ENCODE results near the gene GRID2IP.

The GRID2IP gene

DNA sequence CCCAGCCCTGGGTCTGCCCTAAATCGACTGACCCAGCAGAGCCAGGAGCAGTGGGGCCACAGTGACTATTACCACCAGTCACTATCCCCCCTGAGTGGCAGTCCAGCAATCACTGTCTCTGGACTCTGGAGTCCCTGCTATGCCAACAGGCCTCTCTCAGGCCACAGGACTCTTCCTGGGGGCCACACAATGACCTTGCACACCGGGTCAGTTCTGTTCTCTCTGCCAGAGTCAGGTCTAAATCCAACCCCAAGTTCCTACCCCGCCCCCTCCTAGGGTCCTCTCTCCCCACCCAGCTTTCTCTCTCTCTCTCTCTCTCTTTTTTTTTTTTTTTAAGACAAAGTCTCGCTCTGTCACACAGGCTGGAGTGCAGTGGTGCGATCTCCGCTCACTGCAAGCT is 21.6 kb downstream of the GRID2IP start:
- H3K36me3 ChIP-seq (ENCODE audit: control insufficient read depth, low read length) = no peaks in the 10 kb centered on the region
- H3K4me3 ChIP-seq (ENCODE audit: low read length) = no peak overlapping the region
- no peak overlapping the region for H3K4me2 ChIP-seq (ENCODE audit: low read length)
- TF ChIP-seq, protein P1, sequence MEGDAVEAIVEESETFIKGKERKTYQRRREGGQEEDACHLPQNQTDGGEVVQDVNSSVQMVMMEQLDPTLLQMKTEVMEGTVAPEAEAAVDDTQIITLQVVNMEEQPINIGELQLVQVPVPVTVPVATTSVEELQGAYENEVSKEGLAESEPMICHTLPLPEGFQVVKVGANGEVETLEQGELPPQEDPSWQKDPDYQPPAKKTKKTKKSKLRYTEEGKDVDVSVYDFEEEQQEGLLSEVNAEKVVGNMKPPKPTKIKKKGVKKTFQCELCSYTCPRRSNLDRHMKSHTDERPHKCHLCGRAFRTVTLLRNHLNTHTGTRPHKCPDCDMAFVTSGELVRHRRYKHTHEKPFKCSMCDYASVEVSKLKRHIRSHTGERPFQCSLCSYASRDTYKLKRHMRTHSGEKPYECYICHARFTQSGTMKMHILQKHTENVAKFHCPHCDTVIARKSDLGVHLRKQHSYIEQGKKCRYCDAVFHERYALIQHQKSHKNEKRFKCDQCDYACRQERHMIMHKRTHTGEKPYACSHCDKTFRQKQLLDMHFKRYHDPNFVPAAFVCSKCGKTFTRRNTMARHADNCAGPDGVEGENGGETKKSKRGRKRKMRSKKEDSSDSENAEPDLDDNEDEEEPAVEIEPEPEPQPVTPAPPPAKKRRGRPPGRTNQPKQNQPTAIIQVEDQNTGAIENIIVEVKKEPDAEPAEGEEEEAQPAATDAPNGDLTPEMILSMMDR (IDR thresholded peaks at IDR 0.05; ENCODE audit: low read depth, low read length, poor library complexity, severe bottlenecking) = no peak
- TF ChIP-seq EZH2phosphoT487 (IDR thresholded peaks at IDR 0.05; ENCODE audit: borderline replicate concordance, low read length) = no peak
- H3K27ac ChIP-seq (ENCODE audit: low read depth, low read length) = no peak overlapping the region
- no peaks in the 10 kb centered on the region for H3K79me2 ChIP-seq (ENCODE audit: control insufficient read depth, low read length)
- H3K9me2 ChIP-seq (replicated peaks; ENCODE audit: control insufficient read depth, low read length) = no peaks in the 10 kb centered on the region
- H3F3A ChIP-seq (ENCODE audit: control insufficient read depth, insufficient read depth) = no peaks in the 10 kb centered on the region
- H3K4me1 ChIP-seq (ENCODE audit: control insufficient read depth, low read length) = peaks cover 17% of the 10 kb centered on the region
- H4K20me1 ChIP-seq (ENCODE audit: control insufficient read depth, insufficient read depth, low read depth, low read length) = 0 out of 2 replicates have a peak, but pooled peaks cover 9% of the 10 kb centered on the region
- H3K27me3 ChIP-seq (ENCODE audit: control insufficient read depth, low read length) = peaks cover 72% of the 10 kb centered on the region
- H3K9me3 ChIP-seq (ENCODE audit: control insufficient read depth, insufficient read depth, low read length) = no peaks in the 10 kb centered on the region

DNA sequence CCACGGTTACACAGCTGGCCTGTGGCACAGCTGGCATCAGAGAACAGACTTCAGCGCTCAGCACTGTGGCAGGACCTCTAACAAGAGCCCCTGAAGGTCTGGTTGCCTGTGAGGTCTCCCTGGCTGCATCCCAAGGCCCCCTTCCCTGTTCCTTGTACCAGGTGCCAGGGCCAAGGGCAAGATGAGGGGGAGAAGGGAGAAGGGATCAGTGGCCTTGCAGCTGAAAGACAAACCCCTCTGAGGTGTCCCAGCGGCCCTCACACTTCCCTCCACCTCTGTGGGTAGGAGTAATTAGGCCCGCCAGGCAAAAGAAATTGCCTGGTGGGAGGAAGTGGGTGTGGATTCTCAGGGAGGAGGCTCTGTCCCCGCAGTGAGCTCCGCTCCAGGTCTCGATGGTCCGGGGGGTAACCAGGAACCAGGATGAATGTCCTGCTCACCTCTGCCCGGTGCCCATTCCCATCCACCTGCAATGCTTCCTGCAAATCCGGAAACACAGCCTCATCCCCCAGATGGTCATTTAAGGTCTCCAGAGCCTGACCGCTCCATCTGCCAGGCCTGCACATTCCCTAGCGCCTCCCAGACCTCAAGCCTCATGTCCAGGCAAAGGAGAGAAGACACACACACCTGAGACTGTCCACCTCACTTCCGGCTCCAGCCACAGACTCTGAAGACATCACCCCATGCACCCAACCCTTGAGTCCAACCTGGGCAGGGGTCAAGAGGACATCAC is 22.7 kb downstream of the GRID2IP start:
- Histone ChIP-seq H3K4me1 (ENCODE audit: control insufficient read depth, low read length) (peaks cover 17% of the 10 kb centered on the region), H3K9me3 (ENCODE audit: control insufficient read depth, insufficient read depth, low read length) (no peaks in the 10 kb centered on the region), H3K4me2 (ENCODE audit: low read length) (no peak overlapping the region), H3K27ac (ENCODE audit: low read depth, low read length) (no peak overlapping the region), H3K9me2 (replicated peaks; ENCODE audit: control insufficient read depth, low read length) (no peaks in the 10 kb centered on the region), H3K4me3 (ENCODE audit: low read length) (no peak overlapping the region), H3K79me2 (ENCODE audit: control insufficient read depth, low read length) (no peaks in the 10 kb centered on the region), H3K36me3 (ENCODE audit: control insufficient read depth, low read length) (no peaks in the 10 kb centered on the region), H3K27me3 (ENCODE audit: control insufficient read depth, low read length) (peaks cover 63% of the 10 kb centered on the region), H4K20me1 (ENCODE audit: control insufficient read depth, insufficient read depth, low read depth, low read length) (0 out of 2 replicates have a peak, but pooled peaks cover 9% of the 10 kb centered on the region), H3F3A (ENCODE audit: control insufficient read depth, insufficient read depth) (no peaks in the 10 kb centered on the region)
- TF ChIP-seq EZH2phosphoT487 (IDR thresholded peaks at IDR 0.05; ENCODE audit: borderline replicate concordance, low read length) = no peak
- TF ChIP-seq, protein P1 (IDR thresholded peaks at IDR 0.05; ENCODE audit: low read depth, low read length, poor library complexity, severe bottlenecking) = no peak

DNA sequence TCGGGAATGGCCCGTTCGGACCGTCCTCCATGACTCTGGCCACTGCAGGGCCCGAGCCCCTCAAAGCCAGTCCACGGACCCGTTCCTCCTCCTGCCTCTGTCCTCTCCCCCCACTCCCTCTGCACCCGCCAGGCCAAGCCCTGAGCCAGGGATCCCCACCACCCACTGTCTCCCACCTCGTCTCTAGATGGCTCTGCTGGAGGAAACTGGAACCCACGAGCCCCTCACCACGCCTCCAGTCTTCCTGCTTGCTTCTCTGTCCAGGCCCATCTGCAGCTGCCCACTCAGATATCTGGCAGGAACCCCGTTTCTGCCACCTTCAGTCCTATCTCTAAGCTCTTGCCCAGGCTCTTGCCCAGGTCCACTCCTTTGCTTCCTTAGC is 24.3 kb downstream of the GRID2IP start:
- Histone ChIP-seq H3K4me3 (ENCODE audit: low read length) (no peak overlapping the region), H3F3A (ENCODE audit: control insufficient read depth, insufficient read depth) (no peaks in the 10 kb centered on the region), H3K9me3 (ENCODE audit: control insufficient read depth, insufficient read depth, low read length) (no peaks in the 10 kb centered on the region), H3K79me2 (ENCODE audit: control insufficient read depth, low read length) (no peaks in the 10 kb centered on the region), H3K27me3 (ENCODE audit: control insufficient read depth, low read length) (peaks cover 49% of the 10 kb centered on the region), H4K20me1 (ENCODE audit: control insufficient read depth, insufficient read depth, low read depth, low read length) (0 out of 2 replicates have a peak, but pooled peaks cover 9% of the 10 kb centered on the region), H3K9me2 (replicated peaks; ENCODE audit: control insufficient read depth, low read length) (no peaks in the 10 kb centered on the region), H3K4me2 (ENCODE audit: low read length) (no peak overlapping the region), H3K36me3 (ENCODE audit: control insufficient read depth, low read length) (no peaks in the 10 kb centered on the region), H3K4me1 (ENCODE audit: control insufficient read depth, low read length) (peaks cover 17% of the 10 kb centered on the region), H3K27ac (ENCODE audit: low read depth, low read length) (no peak overlapping the region)
- no peak for TF ChIP-seq EZH2phosphoT487 (IDR thresholded peaks at IDR 0.05; ENCODE audit: borderline replicate concordance, low read length)
